PFSK-1 (cell line): Measurements from ENCODE around the gene ATG2B.

Experiments used
- FOXP2 ChIP-seq: optimal IDR thresholded peaks from 2 replicates; pipeline ENCODE3; 2011; ENCODE audit warnings: borderline replicate concordance, control low read depth, inconsistent platforms; ENCODE audit not compliant: insufficient read depth; ENCODE audit errors: extremely low read length, extremely low read depth
- POLR2AphosphoS5 ChIP-seq: IDR thresholded peaks from 2 replicates; pipeline ENCODE4 v1.6.1; 2012; ENCODE audit warnings: low read depth, mild to moderate bottlenecking, control low read depth, low read length, moderate library complexity
- SIN3A ChIP-seq: IDR thresholded peaks from 2 replicates; pipeline ENCODE4 v1.6.1; 2012; ENCODE audit warnings: mild to moderate bottlenecking, low read length, moderate library complexity, borderline replicate concordance; ENCODE audit not compliant: insufficient read depth
- TAF1 ChIP-seq: IDR thresholded peaks from 2 replicates; pipeline ENCODE4 v1.6.1; 2012; ENCODE audit warnings: low read length, control low read depth, borderline replicate concordance; ENCODE audit not compliant: insufficient read depth
- TF ChIP-seq, protein P1 (sequence below), 2 experiments: IDR thresholded peaks; 2 replicates each; pipeline versions ENCODE4 v1.6.1 to v1.8.0; 2011 to 2012; ENCODE audit warnings: low read depth in 2 of 2, low read length in 2 of 2, control low read depth in 1 of 2, inconsistent platforms in 1 of 2, mild to moderate bottlenecking in 1 of 2, moderate library complexity in 1 of 2; ENCODE audit not compliant: insufficient read depth in 1 of 2

DNA sequence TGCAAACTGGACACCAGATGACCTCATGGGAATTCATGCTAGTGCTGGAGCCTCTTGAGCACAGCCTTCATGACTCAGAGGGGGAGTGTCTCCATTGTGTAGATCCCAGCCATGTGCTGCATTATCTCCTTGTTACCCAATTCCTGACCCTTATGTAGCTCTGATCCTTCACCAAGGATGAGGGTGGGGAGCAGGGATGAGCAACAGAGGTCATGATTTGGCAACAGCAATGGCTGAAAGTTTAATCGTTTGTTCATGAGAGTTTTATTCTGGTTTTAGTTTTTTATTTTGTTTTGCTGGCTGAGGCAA is 116.6 kb downstream of the ATG2B start:
- TF ChIP-seq POLR2AphosphoS5, result no peak
- TF ChIP-seq, protein P1, sequence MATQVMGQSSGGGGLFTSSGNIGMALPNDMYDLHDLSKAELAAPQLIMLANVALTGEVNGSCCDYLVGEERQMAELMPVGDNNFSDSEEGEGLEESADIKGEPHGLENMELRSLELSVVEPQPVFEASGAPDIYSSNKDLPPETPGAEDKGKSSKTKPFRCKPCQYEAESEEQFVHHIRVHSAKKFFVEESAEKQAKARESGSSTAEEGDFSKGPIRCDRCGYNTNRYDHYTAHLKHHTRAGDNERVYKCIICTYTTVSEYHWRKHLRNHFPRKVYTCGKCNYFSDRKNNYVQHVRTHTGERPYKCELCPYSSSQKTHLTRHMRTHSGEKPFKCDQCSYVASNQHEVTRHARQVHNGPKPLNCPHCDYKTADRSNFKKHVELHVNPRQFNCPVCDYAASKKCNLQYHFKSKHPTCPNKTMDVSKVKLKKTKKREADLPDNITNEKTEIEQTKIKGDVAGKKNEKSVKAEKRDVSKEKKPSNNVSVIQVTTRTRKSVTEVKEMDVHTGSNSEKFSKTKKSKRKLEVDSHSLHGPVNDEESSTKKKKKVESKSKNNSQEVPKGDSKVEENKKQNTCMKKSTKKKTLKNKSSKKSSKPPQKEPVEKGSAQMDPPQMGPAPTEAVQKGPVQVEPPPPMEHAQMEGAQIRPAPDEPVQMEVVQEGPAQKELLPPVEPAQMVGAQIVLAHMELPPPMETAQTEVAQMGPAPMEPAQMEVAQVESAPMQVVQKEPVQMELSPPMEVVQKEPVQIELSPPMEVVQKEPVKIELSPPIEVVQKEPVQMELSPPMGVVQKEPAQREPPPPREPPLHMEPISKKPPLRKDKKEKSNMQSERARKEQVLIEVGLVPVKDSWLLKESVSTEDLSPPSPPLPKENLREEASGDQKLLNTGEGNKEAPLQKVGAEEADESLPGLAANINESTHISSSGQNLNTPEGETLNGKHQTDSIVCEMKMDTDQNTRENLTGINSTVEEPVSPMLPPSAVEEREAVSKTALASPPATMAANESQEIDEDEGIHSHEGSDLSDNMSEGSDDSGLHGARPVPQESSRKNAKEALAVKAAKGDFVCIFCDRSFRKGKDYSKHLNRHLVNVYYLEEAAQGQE (IDR thresholded peaks at IDR 0.05; ENCODE audit: insufficient read depth in 1 of 2, low read depth in 2 of 2, low read length in 2 of 2), result no peak
- TF ChIP-seq TAF1, result no peak
- no peak for TF ChIP-seq SIN3A
- TF ChIP-seq FOXP2, result no peak
